Measurements from ENCODE around the gene CUX1.

CUX1 gene

GRCh38 chr7:102152672-102153598 lies 335.5 kb downstream of the CUX1 start:
- no peak overlapping the region for H3K4me3 ChIP-seq (ENCODE audit: low read depth, low read length)
- no peak for TF ChIP-seq CTCF (IDR thresholded peaks at IDR 0.05; ENCODE audit: borderline replicate concordance, insufficient read depth, low read depth, low read length)

- no peak for TF ChIP-seq CTCF (IDR thresholded peaks at IDR 0.05; ENCODE audit: borderline replicate concordance, insufficient read depth, low read depth, low read length)
- no peak overlapping the region for H3K4me3 ChIP-seq (ENCODE audit: low read depth, low read length)
Measured at GRCh38 chr7:102153599-102153946, 336.1 kb downstream of the CUX1 start.

DNA sequence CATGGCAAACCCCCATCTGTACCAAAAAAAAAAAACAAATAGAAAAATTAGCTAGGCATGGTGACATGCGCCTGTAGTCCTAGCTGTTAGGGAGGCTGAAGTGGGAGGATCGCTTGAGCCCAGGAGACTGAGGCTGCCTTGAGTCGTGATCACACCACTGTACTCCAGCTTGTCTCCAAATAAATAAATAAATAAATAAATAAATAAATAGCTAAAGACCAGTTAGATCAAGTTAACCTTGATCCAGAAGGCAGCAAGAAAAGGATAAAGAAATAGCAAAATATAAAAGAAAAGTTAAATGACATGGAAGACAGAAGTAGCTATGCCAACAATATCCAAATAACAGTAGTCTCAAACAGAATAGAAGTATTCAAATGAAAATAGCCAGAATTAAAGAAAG lies 337.0 kb downstream of the CUX1 start:
- no peak for TF ChIP-seq CTCF (IDR thresholded peaks at IDR 0.05; ENCODE audit: borderline replicate concordance, insufficient read depth, low read depth, low read length)
- H3K4me3 ChIP-seq (ENCODE audit: low read depth, low read length) = no peak overlapping the region

DNA sequence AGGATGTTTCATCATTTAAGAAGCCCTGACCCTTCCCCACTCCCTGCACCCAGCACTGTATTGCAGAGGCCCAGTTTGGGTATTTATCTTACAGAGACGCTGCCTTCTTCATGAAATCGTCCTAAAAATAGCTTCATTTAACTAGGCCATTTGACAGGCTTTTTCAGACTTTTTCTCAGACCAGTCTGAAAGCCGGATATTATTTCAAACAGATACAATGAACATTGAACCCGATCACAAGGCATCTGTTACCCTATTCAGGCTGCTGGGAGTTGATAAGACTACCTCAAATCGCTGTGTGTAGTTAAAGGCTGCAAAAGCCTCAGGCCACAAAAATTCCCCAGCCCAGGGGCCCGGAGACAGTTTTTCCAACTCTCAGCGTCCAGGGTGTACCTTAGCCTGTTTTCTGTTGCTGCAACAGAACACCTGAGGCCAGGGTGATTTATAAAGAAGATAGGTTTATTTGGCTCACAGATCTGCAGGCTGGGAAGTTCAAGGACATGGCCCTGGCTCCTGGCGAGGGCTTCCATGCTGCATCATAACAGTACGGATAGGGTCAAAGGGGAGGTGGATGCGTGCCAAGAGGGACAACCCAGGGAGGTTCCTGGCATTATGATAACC lies 338.5 kb downstream of the CUX1 start:
- TF ChIP-seq CTCF (IDR thresholded peaks at IDR 0.05; ENCODE audit: borderline replicate concordance, insufficient read depth, low read depth, low read length) = no peak
- H3K4me3 ChIP-seq (ENCODE audit: low read depth, low read length) = no peak overlapping the region

GRCh38 chr7:102156867-102157266 lies 339.4 kb downstream of the CUX1 start:
- H3K4me3 ChIP-seq (ENCODE audit: low read depth, low read length) = no peak overlapping the region
- TF ChIP-seq CTCF (IDR thresholded peaks at IDR 0.05; ENCODE audit: borderline replicate concordance, insufficient read depth, low read depth, low read length) = no peak

DNA sequence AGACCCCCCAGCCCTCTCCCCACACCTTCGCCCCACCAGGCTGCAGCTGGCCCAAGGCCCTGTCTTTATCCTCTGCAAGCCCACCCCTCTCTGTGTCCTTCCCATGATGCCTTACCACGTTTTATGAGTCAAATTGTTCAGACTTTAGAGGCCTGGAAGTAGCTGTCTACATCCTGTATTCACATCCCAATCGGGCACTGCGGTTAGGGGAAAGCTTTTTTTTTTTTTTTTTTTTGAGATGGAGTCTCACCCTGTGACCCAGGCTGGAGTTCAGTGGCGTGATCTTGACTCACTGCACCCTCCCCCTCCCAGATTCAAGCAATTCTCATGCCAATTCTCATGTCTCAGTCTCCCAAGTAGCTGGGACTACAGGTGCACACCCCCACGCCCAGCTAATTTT lies 347.7 kb downstream of the CUX1 start:
- H3K4me3 ChIP-seq (ENCODE audit: low read depth, low read length) = no peak overlapping the region
- TF ChIP-seq CTCF (IDR thresholded peaks at IDR 0.05; ENCODE audit: borderline replicate concordance, insufficient read depth, low read depth, low read length) = no peak

- no peak overlapping the region for H3K4me3 ChIP-seq (ENCODE audit: low read depth, low read length)
- TF ChIP-seq CTCF (IDR thresholded peaks at IDR 0.05; ENCODE audit: borderline replicate concordance, insufficient read depth, low read depth, low read length) = no peak
Measured at GRCh38 chr7:102167254-102167653, 349.8 kb downstream of the CUX1 start.
